CD4-positive, alpha-beta T cell treated with Interleukin-10 for 1 hour (primary cell): Measurements from ENCODE around the gene GPR183.
A peak's percentile ranks its signal among the peaks of the same experiment; 100 is the strongest.

ENCODE experiments used
- DNase-seq: peaks from one replicate; pipeline ENCODE4 v3.0.0-alpha.2; 2020

The GPR183 gene

DNA sequence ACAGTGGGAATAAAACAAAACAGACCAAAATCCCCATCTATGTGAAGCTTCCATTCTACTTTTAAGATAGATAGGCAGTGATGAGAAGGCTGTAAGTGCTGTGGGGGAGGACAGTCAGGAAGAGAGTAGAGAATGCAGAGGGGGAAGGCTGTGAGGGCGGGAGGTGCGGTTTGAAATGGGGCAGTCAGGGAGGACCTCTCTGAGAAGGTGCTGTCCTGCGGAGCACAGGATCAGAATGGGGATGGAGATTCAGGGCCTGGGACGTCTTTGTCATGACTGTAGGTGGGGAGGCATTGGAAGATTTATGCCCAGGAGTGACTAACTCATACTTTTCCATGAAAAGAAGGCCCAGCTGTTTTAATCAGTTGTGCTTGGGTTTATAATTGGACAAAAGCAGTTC, 3.9 kb upstream of the GPR183 start:
- DNase-seq, result peak; percentile 41

DNA sequence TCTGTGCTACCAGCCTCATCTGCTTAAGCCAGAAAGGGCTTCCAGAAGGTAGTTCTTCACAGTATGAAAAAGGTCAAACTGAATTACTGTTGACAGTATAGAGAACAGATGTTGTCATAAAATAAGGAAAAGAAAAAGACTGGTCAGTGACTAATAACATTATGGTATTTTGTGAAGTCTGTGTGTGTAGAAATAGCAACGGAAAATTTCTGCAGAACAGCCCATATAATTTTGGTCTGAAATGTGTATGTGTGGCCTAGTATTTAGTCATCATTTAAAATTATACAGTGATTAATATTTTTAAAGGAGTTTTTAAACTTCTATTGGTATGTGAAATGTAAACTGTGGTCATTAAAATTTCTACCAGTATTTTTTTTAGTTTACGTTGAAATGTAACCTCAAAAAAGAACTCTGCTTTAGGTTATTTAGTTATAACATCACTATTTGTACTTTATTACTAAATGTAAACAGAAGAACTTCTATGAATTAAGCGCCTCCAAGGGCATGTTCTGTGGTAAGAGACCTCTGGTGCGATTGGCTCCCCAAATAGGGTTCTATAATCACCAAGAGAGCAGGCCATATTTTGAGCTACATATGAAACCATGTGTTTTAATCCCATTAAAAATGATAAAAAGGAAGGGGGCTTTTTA, 3.3 kb upstream of the GPR183 start:
- no peak for DNase-seq

DNA sequence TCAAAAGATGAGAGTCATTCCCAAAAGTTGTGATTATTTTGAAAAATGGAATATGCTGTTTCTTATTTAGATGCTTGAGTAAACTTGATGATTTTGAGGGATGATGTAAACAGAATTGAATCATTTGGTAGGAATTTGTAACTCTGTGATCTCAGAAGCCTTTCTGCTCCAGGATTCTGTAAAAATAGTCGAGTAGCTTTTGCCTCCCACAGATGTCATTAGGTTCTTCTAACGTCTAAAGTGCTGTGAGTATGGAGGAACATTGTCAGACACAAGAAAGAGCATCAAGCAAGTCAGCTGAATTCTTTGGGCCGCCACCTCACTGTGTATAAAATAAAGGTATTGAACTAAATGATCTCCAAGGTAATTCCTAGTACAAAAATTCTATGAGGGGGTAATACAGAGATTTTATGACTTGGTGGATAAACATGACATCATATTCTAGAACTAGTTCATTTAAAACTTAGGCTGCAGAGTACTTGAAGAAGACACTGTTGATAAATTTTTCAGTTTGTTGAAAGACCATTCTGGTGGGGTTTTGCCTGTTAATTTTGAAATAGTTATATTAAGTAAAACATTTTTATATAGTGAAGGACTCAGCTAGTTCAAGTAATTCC, 1.4 kb upstream of the GPR183 start:
- no peak for DNase-seq

DNA sequence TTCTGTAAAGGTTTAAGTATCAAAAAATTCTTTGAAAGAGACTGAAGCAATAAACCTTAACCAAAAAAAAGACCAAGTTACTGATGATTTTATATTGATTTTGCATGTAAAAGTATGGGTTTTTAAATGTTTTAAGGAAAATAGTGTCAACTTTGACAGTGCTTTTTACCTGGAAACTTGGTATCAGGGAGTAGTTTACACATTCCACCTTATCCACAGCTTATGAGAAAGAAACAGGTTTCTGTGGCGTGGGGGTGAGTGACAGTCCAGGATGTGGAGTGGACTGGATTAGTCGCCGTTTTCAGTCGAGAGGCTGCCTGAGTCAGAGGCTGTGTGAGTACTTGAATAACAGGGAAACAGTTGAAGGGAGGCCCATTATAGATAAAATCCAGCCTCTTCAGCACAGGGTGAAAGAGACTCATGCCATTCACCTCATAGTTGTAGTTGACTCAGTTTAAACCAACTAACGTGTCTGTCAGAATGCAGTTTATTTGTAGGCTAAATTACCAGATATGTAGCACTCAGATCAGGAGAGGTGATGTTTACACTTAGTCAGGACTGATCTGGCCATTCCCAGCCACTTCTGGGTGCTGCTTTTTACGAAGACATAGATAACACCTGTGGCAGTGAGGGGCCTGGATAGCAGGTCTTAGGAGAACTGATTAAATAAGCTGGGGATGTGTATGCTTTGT, 595 bp upstream of the GPR183 start:
- DNase-seq, result no peak

DNA sequence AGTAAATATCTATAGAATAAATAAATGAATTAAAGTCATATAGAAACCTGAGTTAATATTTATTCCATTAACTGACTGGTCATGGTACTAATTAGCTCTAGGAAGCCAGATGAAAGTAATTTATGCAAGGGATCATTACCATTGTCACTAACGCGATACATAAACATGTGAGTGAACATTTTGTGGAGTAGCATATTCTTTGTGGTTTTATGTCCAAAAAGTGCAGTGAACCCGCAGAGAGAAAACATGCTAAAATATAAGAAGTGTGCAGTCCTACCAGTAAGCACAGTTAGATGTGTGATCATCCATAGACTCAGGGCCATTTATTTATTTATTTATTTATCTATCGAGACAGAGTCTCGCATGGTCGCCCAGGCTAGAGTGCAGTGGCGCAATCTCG, 1.6 kb downstream of the GPR183 start:
- DNase-seq, result no peak

DNA sequence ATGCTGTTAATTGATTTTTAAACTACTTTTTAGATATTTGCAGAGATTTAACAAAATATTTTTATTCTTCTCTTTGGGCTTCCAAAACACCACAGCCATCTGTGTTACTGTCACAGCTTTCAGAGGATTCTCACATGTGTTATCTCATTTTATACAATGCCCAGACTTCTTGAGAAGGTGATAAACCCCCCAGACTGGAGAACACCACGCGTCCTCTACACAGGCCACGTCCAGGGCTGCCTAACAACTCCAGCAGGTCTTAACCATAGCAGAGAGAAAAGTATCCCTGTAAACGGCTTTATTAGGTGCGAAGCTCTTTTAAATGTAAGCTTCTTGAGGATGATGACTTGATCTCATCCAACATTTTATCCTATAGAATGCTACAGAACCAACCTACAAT, 2.0 kb downstream of the GPR183 start:
- no peak for DNase-seq

DNA sequence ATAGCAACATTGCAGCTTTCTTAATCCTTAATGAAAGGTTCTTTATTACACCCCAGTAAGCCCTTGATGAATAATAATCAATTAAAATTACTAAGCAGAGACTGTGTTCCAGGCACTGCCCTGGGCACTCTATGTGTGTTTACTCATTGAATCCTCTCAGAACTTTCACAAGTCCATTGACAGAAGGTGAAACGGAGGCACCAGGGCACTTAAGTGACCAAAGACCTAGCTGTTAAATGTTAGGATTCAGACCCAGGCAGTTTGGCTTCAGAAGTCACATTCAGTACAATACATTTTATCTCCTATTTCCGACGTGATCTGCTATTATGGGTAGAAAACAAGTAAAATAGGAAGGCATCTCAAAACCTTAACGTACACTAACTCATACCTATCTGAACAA, 2.7 kb downstream of the GPR183 start:
- DNase-seq, result no peak

DNA sequence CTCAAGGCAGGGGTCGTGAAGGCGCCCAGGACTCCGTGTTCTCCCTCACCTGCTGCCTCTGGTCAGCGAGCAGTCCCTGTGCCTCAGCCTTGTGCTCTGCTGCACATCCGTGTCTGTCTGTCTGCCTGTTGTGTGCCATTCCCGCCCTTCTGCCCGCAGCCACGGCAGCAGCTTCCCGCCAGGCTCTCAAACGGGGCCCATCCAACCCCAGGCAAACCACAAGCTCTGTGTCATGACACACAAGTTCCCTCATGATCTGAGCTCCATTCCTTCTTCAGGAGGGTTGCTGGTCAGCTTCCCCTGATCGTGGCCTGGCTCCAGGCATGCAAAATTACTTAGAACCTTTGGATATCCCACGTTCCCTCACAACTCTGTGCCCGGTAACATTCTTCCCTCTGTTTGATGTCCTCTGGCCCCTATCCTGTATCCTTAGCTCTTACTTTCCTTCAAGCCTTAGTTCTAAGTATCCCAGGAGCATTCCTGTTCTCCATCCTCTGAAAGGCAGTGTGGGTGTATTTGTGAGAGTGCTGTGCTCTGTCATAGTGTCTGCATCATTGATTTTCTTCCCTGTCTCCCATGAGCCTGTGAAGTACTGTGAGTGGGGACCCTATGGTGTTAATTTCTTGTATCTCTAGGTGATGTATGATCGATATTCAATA, 3.2 kb downstream of the GPR183 start:
- DNase-seq, result peak; percentile 69

DNA sequence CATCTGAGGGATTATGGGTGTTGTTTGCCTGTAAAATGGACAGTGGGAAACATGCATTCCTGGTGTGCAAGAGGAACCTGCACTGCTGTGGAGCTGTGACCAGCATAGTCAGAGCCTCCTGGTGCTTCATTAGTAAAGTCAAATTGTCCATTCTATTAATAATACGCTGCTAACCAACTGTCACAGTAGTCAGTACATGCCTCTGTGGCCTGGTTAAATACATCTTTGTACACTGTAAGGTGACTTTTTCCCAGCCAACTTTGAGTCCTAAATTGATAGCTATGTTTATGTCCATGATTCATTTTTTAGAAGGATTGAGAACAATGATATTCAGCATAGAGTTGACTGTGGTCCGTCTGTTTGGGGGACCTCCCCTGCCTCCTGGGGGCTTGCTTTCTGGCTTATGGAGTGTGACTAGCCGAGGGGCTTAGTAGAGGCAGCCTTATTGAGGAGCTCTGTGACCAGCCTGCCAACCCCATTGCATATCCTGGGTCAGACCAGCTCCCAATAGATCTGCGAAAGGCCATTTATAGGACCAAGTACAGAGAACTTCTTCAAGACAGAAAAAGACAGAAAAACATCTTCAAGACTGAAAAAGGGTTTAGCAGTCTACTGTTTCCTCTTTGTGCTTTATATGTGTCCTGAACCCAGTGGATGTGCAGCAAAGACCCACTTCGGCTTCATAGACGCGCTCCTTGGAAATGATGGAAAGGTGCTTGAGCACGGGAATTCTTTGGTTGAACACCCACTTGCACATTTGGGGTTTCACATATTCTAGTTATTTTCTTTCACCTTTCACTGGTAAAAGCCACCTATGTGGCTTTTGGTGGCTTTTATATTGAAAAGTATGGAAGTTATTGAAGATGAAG, 4.3 kb downstream of the GPR183 start:
- DNase-seq, result no peak

DNA sequence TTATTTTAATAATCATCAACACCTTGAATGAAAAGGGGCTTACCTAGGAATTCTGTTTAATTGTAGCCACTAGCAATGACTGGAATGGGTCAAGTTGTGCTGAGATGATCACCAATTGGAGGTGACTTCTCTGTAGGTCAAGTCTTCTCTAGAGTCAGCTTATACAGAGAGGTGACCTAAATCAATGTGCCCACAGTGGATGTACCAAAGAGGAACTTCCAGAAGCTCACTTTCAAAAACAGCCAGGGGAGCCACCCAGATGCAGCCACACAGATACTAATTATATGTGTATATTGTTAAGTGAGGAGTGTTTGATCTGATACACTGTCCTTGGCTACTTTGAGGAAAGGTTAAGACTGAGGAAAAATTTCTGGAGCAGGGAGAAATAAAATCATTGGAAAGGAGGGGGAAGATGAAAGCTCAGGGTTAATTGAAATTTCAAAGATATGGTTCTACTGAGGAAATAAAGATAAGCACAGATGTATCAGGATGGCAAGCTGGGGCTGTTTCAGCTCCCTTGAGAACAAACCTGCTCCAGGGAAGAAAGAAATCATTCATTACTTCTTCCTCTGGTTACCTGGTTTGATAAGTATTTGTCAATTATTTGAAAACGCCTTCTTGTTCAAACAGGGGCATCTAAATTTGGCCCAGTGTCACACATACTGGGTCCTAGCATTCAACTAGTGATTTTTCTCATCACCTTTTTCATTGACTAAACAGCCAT, 5.1 kb downstream of the GPR183 start:
- no peak for DNase-seq

DNA sequence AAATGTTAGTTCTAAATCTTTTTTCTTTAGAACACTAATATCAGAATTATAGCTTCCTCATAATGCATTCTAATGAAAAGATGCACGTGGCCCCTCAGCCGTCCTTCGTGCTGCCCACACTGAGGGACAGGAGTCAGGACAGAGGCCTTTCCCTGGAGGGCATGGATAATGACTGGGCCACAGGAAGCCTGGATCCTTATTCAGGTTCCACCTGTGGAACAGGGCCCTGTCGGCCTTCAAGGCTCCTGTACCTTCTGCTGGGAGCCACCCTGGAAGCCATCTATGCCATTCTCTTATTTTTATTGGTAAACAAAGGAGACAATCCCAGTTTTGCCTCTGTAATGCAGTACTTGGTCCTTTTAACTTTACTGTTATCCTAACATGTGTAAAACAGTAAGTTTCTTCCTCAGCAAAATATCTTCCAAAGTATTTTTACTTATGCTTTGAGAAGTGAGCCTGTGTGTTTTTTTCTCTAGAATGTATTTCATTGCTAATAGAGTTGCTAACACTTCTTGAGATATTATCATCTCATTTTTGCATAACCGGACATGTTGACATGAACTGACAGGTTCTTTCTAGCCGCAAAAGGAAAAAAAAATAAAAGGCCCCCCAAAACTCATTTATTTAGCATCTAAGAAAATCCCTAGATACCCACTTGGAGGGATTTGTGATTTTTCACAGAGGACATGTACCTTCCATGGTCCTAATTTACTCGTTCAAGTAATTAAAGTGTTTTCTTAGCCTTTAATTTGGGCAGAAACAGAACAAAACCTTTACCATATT, 6.0 kb downstream of the GPR183 start:
- DNase-seq, result no peak

DNA sequence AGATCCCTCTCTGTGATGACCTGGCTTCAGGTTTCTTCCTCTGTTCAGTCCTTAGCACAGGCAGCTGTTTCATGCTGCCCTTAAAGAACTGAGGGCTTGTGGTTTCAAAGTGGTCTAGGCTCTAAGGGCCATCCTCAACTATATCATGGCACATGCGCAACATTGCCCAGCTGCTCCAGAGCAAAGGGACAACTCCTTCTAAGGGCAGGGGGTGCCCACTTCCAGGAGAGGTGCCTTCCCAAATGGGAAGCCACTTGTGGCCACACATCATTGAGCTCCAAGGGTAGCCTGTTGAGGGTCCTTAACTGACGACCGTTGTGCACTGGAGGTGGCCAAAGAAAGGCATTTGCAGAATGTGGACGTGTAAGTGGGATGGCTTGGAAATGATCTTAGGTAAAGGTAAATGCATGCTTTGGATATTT, 7.3 kb downstream of the GPR183 start:
- no peak for DNase-seq

DNA sequence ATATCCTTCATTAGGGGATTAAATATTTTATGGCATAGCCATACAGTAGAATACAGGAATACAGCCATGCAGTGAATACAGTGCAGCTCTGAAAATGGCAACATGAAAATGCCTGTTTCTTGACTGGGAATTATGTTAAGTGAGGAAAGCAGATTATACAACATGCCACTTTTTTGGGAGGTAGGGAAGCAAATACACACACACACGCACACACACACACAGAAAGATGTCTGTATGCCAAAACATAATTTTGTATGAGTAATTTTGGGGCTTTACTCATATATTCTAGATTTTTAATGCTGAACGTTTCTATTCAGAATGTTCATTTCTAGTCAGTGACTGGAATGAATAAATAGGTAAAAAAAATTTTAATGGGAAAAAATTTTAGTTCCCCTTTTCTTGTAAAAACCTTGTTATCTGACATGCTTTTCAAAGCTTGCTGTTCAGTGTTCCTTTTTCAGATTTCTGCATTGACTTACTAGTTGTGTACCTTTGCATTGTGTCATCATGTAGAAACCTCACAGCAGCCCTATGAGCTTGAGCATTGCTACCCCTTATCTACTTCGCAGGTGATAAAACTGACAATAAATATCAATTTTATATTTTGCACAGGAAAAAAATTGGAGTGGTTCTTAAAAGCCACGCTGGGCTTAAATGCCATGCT, 7.8 kb downstream of the GPR183 start:
- DNase-seq, result no peak

DNA sequence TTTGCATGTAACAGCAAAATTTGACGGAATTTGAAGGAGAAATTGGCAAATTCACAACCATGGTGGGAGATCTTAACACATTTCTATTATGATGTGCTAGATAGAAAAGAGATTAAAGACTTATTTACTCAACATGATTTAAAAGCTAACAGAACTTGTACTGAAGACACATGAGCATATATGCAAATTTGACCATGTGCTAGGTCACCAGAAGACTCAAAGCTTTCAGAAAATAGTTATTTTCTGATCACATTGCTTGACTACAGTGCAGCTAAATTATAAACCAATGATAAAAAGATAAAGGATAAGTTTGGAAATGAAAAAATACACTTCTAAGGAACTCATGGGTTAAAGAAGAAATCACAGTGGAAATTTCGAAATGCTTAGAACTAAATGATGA, 9.1 kb downstream of the GPR183 start:
- DNase-seq, result no peak

DNA sequence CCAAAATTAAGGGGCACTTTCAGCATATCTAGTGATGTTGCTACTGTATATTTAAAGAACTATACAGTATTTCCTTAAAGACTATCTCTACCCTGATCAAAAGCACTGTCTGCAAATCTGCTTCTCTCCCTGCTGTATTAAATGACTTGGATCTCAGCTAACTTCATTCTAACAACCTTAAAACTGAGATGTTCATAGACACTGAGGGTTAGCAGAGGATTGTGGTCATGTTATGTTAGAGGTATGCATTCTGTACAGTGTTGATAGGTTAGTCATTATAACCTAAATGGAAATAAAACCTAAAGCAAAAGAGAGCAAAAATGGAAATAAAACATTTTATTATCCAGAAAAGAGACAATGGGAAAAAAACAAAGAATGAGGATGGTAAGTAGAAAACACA, 9.9 kb downstream of the GPR183 start:
- no peak for DNase-seq

DNA sequence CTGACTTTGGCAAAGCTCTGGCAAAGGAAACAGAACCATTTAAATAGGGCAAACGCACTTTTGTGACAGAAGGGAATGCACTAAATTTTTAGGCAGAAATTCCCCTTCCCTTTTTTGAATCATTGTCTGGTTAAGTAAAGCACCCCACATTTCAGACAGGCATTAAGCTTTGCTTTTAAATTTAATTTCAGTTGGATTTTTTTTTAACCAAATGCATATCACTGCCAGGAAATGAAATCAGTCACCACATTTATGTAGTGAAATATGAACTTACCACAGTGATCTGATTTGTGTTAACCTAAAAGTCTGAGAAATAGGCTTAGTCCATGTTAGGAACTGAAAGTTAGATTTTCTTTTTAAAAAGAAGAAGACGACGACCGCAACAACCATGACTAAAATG, 10.8 kb downstream of the GPR183 start:
- DNase-seq, result peak; percentile 69

DNA sequence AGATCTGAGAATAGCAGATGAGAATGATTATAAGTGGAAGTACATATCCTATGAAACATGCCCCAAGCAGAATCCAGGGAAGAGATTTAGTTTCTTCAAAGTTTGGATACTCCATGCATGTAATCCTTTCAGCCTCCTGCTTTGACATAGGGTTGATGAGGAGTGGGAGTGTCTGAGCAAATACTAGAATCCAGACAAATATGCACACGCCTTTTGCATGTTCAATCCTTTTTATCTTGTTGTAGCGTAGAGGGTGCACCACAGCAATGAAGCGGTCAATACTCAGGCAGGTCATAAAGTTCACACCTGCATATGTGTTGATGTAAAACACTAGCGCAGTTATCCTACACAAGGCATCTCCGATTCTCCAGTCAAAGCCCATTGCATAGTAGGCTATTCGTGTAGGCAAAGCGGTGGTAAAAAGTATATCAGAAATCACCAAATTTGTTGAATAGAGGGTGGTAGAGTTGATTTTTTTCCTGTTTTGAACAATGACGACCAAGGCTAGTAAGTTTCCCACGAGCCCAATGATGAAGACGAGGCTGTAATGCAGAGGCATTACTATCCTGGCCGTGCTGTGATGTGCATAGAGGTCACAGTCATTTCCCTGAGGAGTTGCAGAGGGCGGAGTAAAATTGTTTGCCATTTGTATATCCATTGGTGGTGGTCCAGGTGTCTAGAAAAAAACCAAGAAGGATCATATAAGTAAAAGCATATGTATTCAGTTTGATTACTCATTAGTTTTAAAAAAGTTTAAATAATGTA, 11.5 kb downstream of the GPR183 start:
- DNase-seq, result no peak

DNA sequence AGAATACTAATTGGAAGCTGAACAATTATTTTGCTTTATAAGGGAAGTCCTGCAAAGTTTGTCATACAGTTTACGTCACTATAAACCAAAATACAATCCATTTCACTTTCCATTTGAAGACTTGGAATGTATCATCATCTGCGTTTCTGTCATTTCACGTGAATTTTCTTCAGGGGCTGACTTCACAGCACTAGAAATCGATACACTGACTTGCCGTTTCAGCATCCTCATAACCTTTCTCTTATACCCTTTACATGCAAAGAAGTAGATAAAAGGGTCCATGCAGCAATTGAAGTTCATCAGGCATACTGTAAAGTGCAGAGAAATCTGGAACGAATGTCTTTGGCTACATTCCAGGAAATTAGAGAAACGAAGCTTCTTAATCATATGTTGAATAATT, 12.2 kb downstream of the GPR183 start:
- no peak for DNase-seq

DNA sequence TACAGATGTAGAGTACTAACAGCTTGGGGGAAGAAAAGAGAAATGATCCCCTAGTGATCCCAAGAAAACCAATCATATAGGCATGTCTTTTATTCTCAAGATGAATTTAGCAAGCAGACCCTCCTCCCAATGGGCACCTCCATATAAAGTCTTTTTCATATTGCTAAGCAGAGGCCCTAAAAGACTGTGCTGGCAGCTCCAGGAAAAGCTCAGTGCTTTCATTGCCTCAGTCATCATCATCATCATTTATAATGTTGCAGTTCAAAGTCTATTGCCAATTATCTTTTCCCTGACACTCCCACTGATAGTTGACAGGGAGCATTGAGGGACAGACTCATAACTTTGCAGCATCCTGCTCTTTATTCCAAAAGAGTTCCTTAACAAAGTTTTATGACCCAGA, 13.0 kb downstream of the GPR183 start:
- no peak for DNase-seq

DNA sequence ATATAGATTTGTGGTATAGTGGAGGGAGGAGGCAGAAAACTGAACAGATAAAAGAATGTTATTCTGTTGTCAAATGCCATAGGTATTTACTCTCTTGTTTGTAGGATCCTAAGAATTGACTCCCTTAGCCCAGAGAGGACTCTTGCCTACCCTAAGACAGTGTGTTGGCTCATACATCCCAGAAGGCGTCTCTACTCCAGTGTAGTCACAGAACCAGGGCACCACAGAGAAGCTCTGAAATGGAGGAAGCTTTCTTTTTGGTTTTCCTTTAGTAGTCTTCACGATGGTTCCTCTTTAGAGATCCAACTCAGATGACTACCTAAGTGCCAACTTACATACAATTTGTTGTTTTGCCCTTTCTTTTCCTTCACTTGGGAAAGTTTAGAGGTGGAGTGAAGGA, 14.0 kb downstream of the GPR183 start:
- no peak for DNase-seq
